H9 (cell line): Measurements from ENCODE around the gene ABCF1. TPM values are rescaled to one million over a fixed set of nuclear protein-coding genes. Genes with fewer than 3 reads are reported as not detected.

Source experiments
- DNase-seq: peaks from one replicate; pipeline ENCODE4 v3.0.0-alpha.2; 2017
- H2AFZ ChIP-seq: one replicate; pipeline ENCODE4 v1.6.1; 2013; ENCODE audit warnings: mild to moderate bottlenecking, low read length, control low read depth, moderate library complexity
- H2AK5ac ChIP-seq: 2 replicates; pipeline ENCODE4 v1.6.1; 2013; ENCODE audit warnings: low read length, control low read depth, mixed read lengths; ENCODE audit not compliant: insufficient read length
- H2BK120ac ChIP-seq: one replicate; pipeline ENCODE4 v1.6.1; 2013; ENCODE audit warnings: low read depth, mild to moderate bottlenecking, low read length, control low read depth, inconsistent platforms; ENCODE audit not compliant: poor library complexity, severe bottlenecking
- H2BK12ac ChIP-seq: 2 replicates; pipeline ENCODE4 v1.6.1; 2013; ENCODE audit warnings: low read length, control low read depth, mixed read lengths, low read depth; ENCODE audit not compliant: insufficient read length
- H2BK15ac ChIP-seq: 2 replicates; pipeline ENCODE4 v1.6.1; 2013; ENCODE audit warnings: low read depth, low read length, control low read depth
- H2BK20ac ChIP-seq: one replicate; pipeline ENCODE4 v1.6.1; 2013; ENCODE audit warnings: low read depth, mild to moderate bottlenecking, low read length, control low read depth, inconsistent platforms; ENCODE audit not compliant: poor library complexity, severe bottlenecking
- H2BK5ac ChIP-seq: 2 replicates; pipeline ENCODE4 v1.6.1; 2013; ENCODE audit warnings: low read length, control low read depth, mixed read lengths; ENCODE audit not compliant: insufficient read length
- H3K14ac ChIP-seq: 2 replicates; pipeline ENCODE4 v1.6.1; 2013; ENCODE audit warnings: low read length, control low read depth; ENCODE audit not compliant: insufficient read depth
- H3K18ac ChIP-seq: 2 replicates; pipeline ENCODE4 v1.6.1; 2013; ENCODE audit warnings: low read depth, mild to moderate bottlenecking, mixed read lengths, low read length, control low read depth; ENCODE audit not compliant: insufficient read length
- H3K23ac ChIP-seq: 2 replicates; pipeline ENCODE4 v1.6.1; 2013; ENCODE audit warnings: low read length, control low read depth, mixed read lengths, low read depth; ENCODE audit not compliant: insufficient read length
- H3K23me2 ChIP-seq: 2 replicates; pipeline ENCODE4 v1.6.1; 2013; ENCODE audit warnings: low read depth, mild to moderate bottlenecking, mixed read lengths, low read length, control low read depth; ENCODE audit not compliant: insufficient read length, poor library complexity, severe bottlenecking
- H3K27ac ChIP-seq: 2 replicates; pipeline ENCODE4 v1.5.1; 2013; ENCODE audit warnings: low read length, control low read depth, mixed read lengths, low read depth; ENCODE audit not compliant: insufficient read length
- H3K27me3 ChIP-seq: 2 replicates; pipeline ENCODE4 v1.6.1; 2013; ENCODE audit warnings: low read length, control low read depth, inconsistent platforms; ENCODE audit not compliant: insufficient read depth
- H3K4ac ChIP-seq: 2 replicates; pipeline ENCODE4 v1.6.1; 2013; ENCODE audit warnings: low read depth, mild to moderate bottlenecking, control low read depth, inconsistent platforms, low read length, moderate library complexity
- H3K4me1 ChIP-seq: 2 replicates; pipeline ENCODE4 v1.6.1; 2013; ENCODE audit warnings: low read length, control low read depth, inconsistent platforms; ENCODE audit not compliant: insufficient read depth
- H3K4me2 ChIP-seq: 2 replicates; pipeline ENCODE4 v1.6.1; 2013; ENCODE audit warnings: low read length, control low read depth, mixed read lengths; ENCODE audit not compliant: insufficient read length, insufficient read depth
- H3K56ac ChIP-seq: 2 replicates; pipeline ENCODE4 v1.6.1; 2013; ENCODE audit warnings: low read depth, mild to moderate bottlenecking, mixed read lengths, low read length, control low read depth; ENCODE audit not compliant: insufficient read length
- H3K79me1 ChIP-seq: 2 replicates; pipeline ENCODE4 v1.6.1; 2013; ENCODE audit warnings: low read depth, mild to moderate bottlenecking, moderate library complexity, low read length, control low read depth, inconsistent platforms; ENCODE audit not compliant: insufficient read depth, poor library complexity, severe bottlenecking
- H3K79me2 ChIP-seq: 2 replicates; pipeline ENCODE4 v1.6.1; 2013; ENCODE audit warnings: low read length, control low read depth, inconsistent platforms; ENCODE audit not compliant: insufficient read depth
- H3K9ac ChIP-seq: 2 replicates; pipeline ENCODE4 v1.6.1; 2013; ENCODE audit warnings: low read length, control low read depth, mixed read lengths; ENCODE audit not compliant: insufficient read length; ENCODE audit errors: extremely low read depth
- H3K9me3 ChIP-seq: one replicate; pipeline ENCODE4 v1.6.1; 2013; ENCODE audit warnings: low read depth, low read length, inconsistent platforms; ENCODE audit not compliant: control insufficient read depth
- H3T11ph ChIP-seq: one replicate; pipeline ENCODE4 v1.6.1; 2013; ENCODE audit warnings: mild to moderate bottlenecking, low read length, control low read depth, inconsistent platforms
- H4K20me1 ChIP-seq: one replicate; pipeline ENCODE4 v1.6.1; 2013; ENCODE audit not compliant: control insufficient read depth, insufficient read length, insufficient read depth
- H4K5ac ChIP-seq: 2 replicates; pipeline ENCODE4 v1.6.1; 2013; ENCODE audit warnings: low read depth, mild to moderate bottlenecking, mixed read lengths, low read length, control low read depth; ENCODE audit not compliant: insufficient read length
- H4K8ac ChIP-seq: replicated peaks from 2 replicates; pipeline ENCODE4 v1.6.1; 2013; ENCODE audit warnings: low read length, control low read depth, mixed read lengths, low read depth; ENCODE audit not compliant: insufficient read length
- H4K91ac ChIP-seq: 2 replicates; pipeline ENCODE4 v1.6.1; 2013; ENCODE audit warnings: low read depth, mild to moderate bottlenecking, moderate library complexity, mixed read lengths, low read length, control low read depth; ENCODE audit not compliant: insufficient read length
- H3K27ac Mint-ChIP-seq, 3 experiments: 2 replicates in 2 of 3; 3 replicates in 1 of 3; pipeline ENCODE4 v1.8.0; 2020 to 2021; ENCODE audit warnings: mixed read lengths in 3 of 3, mild to moderate bottlenecking in 1 of 3, moderate library complexity in 1 of 3
- H3K27me3 Mint-ChIP-seq: 2 replicates; pipeline ENCODE4 v1.8.0; 2021; ENCODE audit warnings: low read depth, mild to moderate bottlenecking, moderate library complexity, mixed read lengths
- H3K36me3 Mint-ChIP-seq, 3 experiments: 2 replicates in 2 of 3; 3 replicates in 1 of 3; pipeline ENCODE4 v1.8.0; 2020 to 2021; ENCODE audit warnings: low read depth in 3 of 3, mixed read lengths in 3 of 3; ENCODE audit not compliant: insufficient read depth in 1 of 3
- H3K4me1 Mint-ChIP-seq, 2 experiments: 2 replicates each; pipeline ENCODE4 v1.8.0; 2020; ENCODE audit warnings: mixed read lengths in 2 of 2
- H3K4me3 Mint-ChIP-seq, 2 experiments: 2 replicates in 1 of 2; 3 replicates in 1 of 2; pipeline ENCODE4 v1.8.0; 2020 to 2021; ENCODE audit warnings: mild to moderate bottlenecking in 2 of 2, mixed read lengths in 2 of 2, moderate library complexity in 1 of 2
- H3K9me3 Mint-ChIP-seq, 2 experiments: 2 replicates in 1 of 2; 3 replicates in 1 of 2; pipeline ENCODE4 v1.8.0; 2020; ENCODE audit warnings: mild to moderate bottlenecking in 2 of 2, mixed read lengths in 2 of 2, moderate library complexity in 1 of 2
- CTCF ChIP-seq: fragments of 200-600 bp; sonication (generic); conservative IDR thresholded peaks from 3 replicates; pipeline ENCODE4 v1.8.0; 2021; ENCODE audit warnings: antibody characterized with exemption, mild to moderate bottlenecking
- WGBS: extraction: QIAGEN DNeasy Blood & Tissue Kit; methylation state at CpG from one replicate; pipeline ENCODE4 v1.1.7; 2013; ENCODE audit warnings: missing lambda C conversion rate, low lambda C conversion rate, mixed read lengths; ENCODE audit not compliant: insufficient read length; ENCODE audit errors: extremely low coverage; 5-methylcytosine and 5-hydroxymethylcytosine counted together
- total RNA-seq: library from RNA; stranded (reverse); gene quantifications from 2 replicates; pipeline ENCODE4 v1.2.1, GENCODE V29; 2021

The ABCF1 gene
- total RNA-seq, 1 experiment from 2014 or later: 118 TPM

GRCh38 chr6:30590509-30590908 is 19.3 kb downstream of the ABCF1 start:
- Histone ChIP-seq H2BK5ac (no peak overlapping the region), H3T11ph (no peak overlapping the region), H3K14ac (no peak overlapping the region), H2BK120ac (no peak overlapping the region), H3K18ac (no peak overlapping the region), H3K9me3 (no peaks in the 10 kb centered on the region), H3K23ac (no peak overlapping the region), H3K4me1 (no peaks in the 10 kb centered on the region), H2BK15ac (no peak overlapping the region), H4K5ac (no peak overlapping the region), H3K79me2 (no peaks in the 10 kb centered on the region; the same call in 1 of the 2 replicates), H2AK5ac (no peak overlapping the region), H2BK20ac (no peak overlapping the region), H3K27ac (no peak overlapping the region), H4K20me1 (no peaks in the 10 kb centered on the region), H2AFZ (no peak overlapping the region), H3K23me2 (no peaks in the 10 kb centered on the region), H3K4ac (no peak overlapping the region), H3K27me3 (no peaks in the 10 kb centered on the region), H4K91ac (no peak overlapping the region), H3K9ac (no peak overlapping the region), H2BK12ac (no peak overlapping the region), H3K79me1 (peaks cover 5% of the 10 kb centered on the region), H3K4me2 (no peak overlapping the region), H4K8ac (no peak overlapping the region), H3K56ac (no peak overlapping the region)
- Mint-ChIP-seq H3K4me1 (no peaks in the 10 kb centered on the region), H3K4me3 (no peak overlapping the region; a peak in 1 of 5 replicates), H3K27me3 (no peaks in the 10 kb centered on the region), H3K27ac (0 out of 7 replicates have a peak overlapping the region, but pooled peaks of 1 of the 3 experiments have one; percentile 37), H3K36me3 (peaks cover 57 to 92% (median 79%) of the 10 kb centered on the region in 3 experiments; a peak in 6 of 7 replicates), H3K9me3 (no peaks in the 10 kb centered on the region)
- no peak for TF ChIP-seq CTCF
- whole genome bisulfite sequencing: no CpG with 5 or more reads among the region's 8 CpGs
- DNase-seq: no peak
